AG09309 (cell line): ENCODE measurements around the gene KRTAP10-7.
"Not testable (repeated sequence)": the region's sequence is repeated elsewhere in the genome, so short reads cannot be mapped to it uniquely, and the experiment has no call there.

ENCODE experiments used
- DNase-seq: peaks from one replicate; pipeline ENCODE4 v3.0.0-alpha.2; 2010; ENCODE audit warnings: low read depth
- H3K4me3 ChIP-seq: 2 replicates; pipeline ENCODE4 v1.5.1; 2011; ENCODE audit warnings: mild to moderate bottlenecking, low read depth, low read length, moderate library complexity; ENCODE audit not compliant: control insufficient read depth
- CTCF ChIP-seq: IDR thresholded peaks from 2 replicates; pipeline ENCODE4 v1.5.1; 2011; ENCODE audit warnings: mild to moderate bottlenecking, low read depth, low read length, inconsistent platforms; ENCODE audit not compliant: insufficient read depth, control insufficient read depth; ENCODE audit errors: missing control alignments

The KRTAP10-7 gene

GRCh38 chr21:44628707-44629391 lies 28.5 kb downstream of the KRTAP10-7 start:
- no peak overlapping the region for H3K4me3 ChIP-seq
- no peak for DNase-seq
- TF ChIP-seq CTCF: no peak

- no peak for DNase-seq
- TF ChIP-seq CTCF: no peak
Measured at GRCh38 chr21:44630440-44630839, 30.0 kb downstream of the KRTAP10-7 start.

GRCh38 chr21:44632067-44632466 lies 31.7 kb downstream of the KRTAP10-7 start:
- no peak for TF ChIP-seq CTCF
- DNase-seq: no peak
- H3K4me3 ChIP-seq: no peak overlapping the region

More at GRCh38 chr21:44630440-44630839, 30.0 kb downstream of the KRTAP10-7 start:
- no peak overlapping the region for H3K4me3 ChIP-seq

- no peak for TF ChIP-seq CTCF
- DNase-seq: no peak
- no peak overlapping the region for H3K4me3 ChIP-seq
Measured at GRCh38 chr21:44636209-44637017, 36.0 kb downstream of the KRTAP10-7 start.

GRCh38 chr21:44637018-44637850 lies 36.8 kb downstream of the KRTAP10-7 start, which contains the start of gene KRTAP10-10:
Gene KRTAP10-10, plus strand, starts transcription at chr21:44637356. Its CDS starts 62 bp downstream, at chr21:44637418.
- no peak within 1 kb of the TSS for H3K4me3 ChIP-seq
- DNase-seq: no peak
- TF ChIP-seq CTCF: no peak

- H3K4me3 ChIP-seq, DNase-seq: not testable (repeated sequence)
Measured at GRCh38 chr21:44637851-44638348, 37.5 kb downstream of the KRTAP10-7 start.

GRCh38 chr21:44638506-44639330 lies 38.3 kb downstream of the KRTAP10-7 start:
- DNase-seq, H3K4me3 ChIP-seq: not testable (repeated sequence)
